T-helper 2 cell treated with Interferon-gamma antibody and Interleukin-4, amounts not matched to agents 5 μg/mL and 100 μg/mL, for 36 hours (primary cell): ENCODE data around the gene DARS2.
"Not testable (repeated sequence)": the region's sequence is repeated elsewhere in the genome, so short reads cannot be mapped to it uniquely, and the experiment has no call there.

Experiments used
- DNase-seq: peaks from one replicate; pipeline ENCODE4 v3.0.0; 2021; ENCODE audit warnings: low spot score
- H3K27ac Mint-ChIP-seq: one replicate; pipeline ENCODE4 v1.8.0; 2021; ENCODE audit warnings: mild to moderate bottlenecking, mixed read lengths
- H3K27me3 Mint-ChIP-seq: one replicate; pipeline ENCODE4 v1.8.0; 2021; ENCODE audit warnings: low read depth, mixed read lengths
- H3K36me3 Mint-ChIP-seq: one replicate; pipeline ENCODE4 v1.8.0; 2021; ENCODE audit warnings: low read depth, mixed read lengths
- H3K4me1 Mint-ChIP-seq: one replicate; pipeline ENCODE4 v1.8.0; 2021; ENCODE audit warnings: low read depth, mixed read lengths
- H3K4me3 Mint-ChIP-seq: one replicate; pipeline ENCODE4 v1.8.0; 2022; ENCODE audit warnings: mild to moderate bottlenecking, moderate library complexity, mixed read lengths
- H3K9me3 Mint-ChIP-seq: one replicate; pipeline ENCODE4 v1.8.0; 2021; ENCODE audit warnings: mixed read lengths

Gene DARS2

GRCh38 chr1:173824315-173825081 is at the start of gene DARS2, which contains the start of gene CENPL:
DARS2 (plus strand) TSS chr1:173824673; CDS start chr1:173825230, 557 bp downstream.
CENPL (minus strand) TSS chr1:173824883; CDS start chr1:173811299, 13,584 bp downstream.
- Mint-ChIP-seq H3K27ac (peak within 1 kb of the TSS; percentile 98), H3K4me3 (peak within 1 kb of the TSS; percentile 94), H3K9me3 (no peaks in the 10 kb centered on the region), H3K36me3 (peaks cover 40% of the 10 kb centered on the region), H3K27me3 (no peaks in the 10 kb centered on the region), H3K4me1 (peaks cover 43% of the 10 kb centered on the region)
- DNase-seq, result peak; percentile 91

- no peaks in the 10 kb centered on the region for H3K27me3 Mint-ChIP-seq
- H3K4me3 Mint-ChIP-seq, result no peak overlapping the region
- DNase-seq, result no peak
- no peak overlapping the region for H3K27ac Mint-ChIP-seq
- no peaks in the 10 kb centered on the region for H3K9me3 Mint-ChIP-seq
- H3K4me1 Mint-ChIP-seq, result peaks cover 4% of the 10 kb centered on the region
- peaks cover 44% of the 10 kb centered on the region for H3K36me3 Mint-ChIP-seq
Observed at GRCh38 chr1:173775578-173776226, 48.8 kb upstream of the DARS2 start.

- Mint-ChIP-seq H3K27ac (no peak overlapping the region), H3K9me3 (no peaks in the 10 kb centered on the region), H3K36me3 (peaks cover 56% of the 10 kb centered on the region)
Observed at GRCh38 chr1:173779936-173780335, 44.5 kb upstream of the DARS2 start.

GRCh38 chr1:173784997-173785396 is 39.5 kb upstream of the DARS2 start:
- DNase-seq, result no peak
- Mint-ChIP-seq H3K27ac (no peak overlapping the region), H3K27me3 (no peaks in the 10 kb centered on the region), H3K9me3 (no peaks in the 10 kb centered on the region), H3K4me3 (no peak overlapping the region), H3K4me1 (no peaks in the 10 kb centered on the region), H3K36me3 (peaks cover 33% of the 10 kb centered on the region)

More at GRCh38 chr1:173779936-173780335, 44.5 kb upstream of the DARS2 start:
- no peaks in the 10 kb centered on the region for H3K27me3 Mint-ChIP-seq
- H3K4me3 Mint-ChIP-seq, result no peak overlapping the region
- DNase-seq, result no peak
- H3K4me1 Mint-ChIP-seq, result peaks cover 4% of the 10 kb centered on the region

DNA sequence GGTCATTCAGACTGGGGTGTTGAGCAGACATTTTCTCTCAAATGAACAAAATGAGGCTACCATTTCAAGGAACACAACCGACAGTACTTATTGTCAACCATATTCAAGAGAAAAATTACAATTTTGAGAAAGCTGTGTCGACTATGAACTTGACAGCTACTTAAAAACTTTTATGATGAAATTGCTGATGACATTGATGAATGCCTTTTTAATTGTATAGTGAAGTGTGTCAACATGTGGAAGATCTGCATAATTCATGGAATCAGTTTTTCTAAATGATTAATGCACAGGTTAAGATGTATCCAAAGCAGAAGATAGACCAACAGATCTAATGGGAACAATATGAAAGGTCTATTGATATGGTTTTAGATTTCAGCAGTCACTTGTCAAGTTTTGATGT is 34.6 kb upstream of the DARS2 start:
- Mint-ChIP-seq H3K9me3 (no peaks in the 10 kb centered on the region), H3K27me3 (no peaks in the 10 kb centered on the region), H3K4me1 (no peaks in the 10 kb centered on the region), H3K4me3 (no peak overlapping the region), H3K36me3 (peaks cover 26% of the 10 kb centered on the region), H3K27ac (no peak overlapping the region)
- DNase-seq, result no peak

- Mint-ChIP-seq H3K27ac (no peak overlapping the region), H3K36me3 (peaks cover 34% of the 10 kb centered on the region), H3K27me3 (no peaks in the 10 kb centered on the region), H3K4me1 (no peaks in the 10 kb centered on the region), H3K9me3 (no peaks in the 10 kb centered on the region), H3K4me3 (no peak overlapping the region)
- DNase-seq, result no peak
Observed at GRCh38 chr1:173798078-173798477, 26.4 kb upstream of the DARS2 start.

DNA sequence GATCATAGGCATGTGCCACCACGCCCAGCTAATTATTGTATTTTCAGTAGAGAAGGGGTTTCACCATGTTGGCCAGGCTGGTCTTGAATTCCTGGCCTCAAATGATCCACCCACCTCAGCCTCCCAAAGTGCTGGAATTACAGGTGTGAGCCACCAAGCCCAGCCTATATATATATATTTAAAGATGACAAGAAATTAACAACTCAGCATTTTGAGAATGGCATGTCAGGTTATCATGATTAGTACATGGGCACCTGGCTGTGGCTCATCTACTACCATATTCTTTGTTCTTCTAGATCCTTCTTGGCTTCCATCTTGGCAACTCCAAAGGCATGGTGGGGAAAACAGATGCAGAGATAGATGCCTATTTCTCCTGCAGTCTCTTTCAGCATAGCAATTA is 24.5 kb upstream of the DARS2 start:
- H3K4me1 Mint-ChIP-seq, H3K9me3 Mint-ChIP-seq, H3K27ac Mint-ChIP-seq, H3K27me3 Mint-ChIP-seq, H3K4me3 Mint-ChIP-seq, DNase-seq: not testable (repeated sequence)
- H3K36me3 Mint-ChIP-seq, result peaks cover 41% of the 10 kb centered on the region

- no peak for DNase-seq
- Mint-ChIP-seq H3K4me1 (peaks cover 3% of the 10 kb centered on the region), H3K36me3 (peaks cover 54% of the 10 kb centered on the region), H3K27me3 (no peaks in the 10 kb centered on the region), H3K9me3 (no peaks in the 10 kb centered on the region), H3K27ac (no peak overlapping the region), H3K4me3 (no peak overlapping the region)
Observed at GRCh38 chr1:173802961-173803360, 21.5 kb upstream of the DARS2 start.

DNA sequence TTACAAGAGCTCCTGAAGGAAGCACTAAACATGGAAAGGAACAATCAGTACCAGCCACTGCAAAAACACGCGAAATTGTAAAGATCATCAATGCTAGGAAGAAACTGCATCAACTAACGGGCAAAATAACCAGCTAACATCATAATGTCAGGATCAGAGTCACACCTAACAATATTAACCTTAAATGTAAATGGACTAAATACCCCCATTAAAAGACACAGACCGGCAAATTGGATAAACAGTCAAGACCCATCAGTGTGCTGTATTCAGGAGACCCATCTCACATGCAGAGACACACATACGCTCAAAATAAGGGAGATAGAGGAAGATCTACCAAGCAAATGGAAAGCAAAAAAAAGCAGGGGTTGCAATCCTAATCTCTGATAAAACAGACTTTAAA is 10.8 kb upstream of the DARS2 start:
- Mint-ChIP-seq H3K36me3 (peaks cover 74% of the 10 kb centered on the region), H3K4me1 (peaks cover 42% of the 10 kb centered on the region)
- H3K4me3 Mint-ChIP-seq, H3K27ac Mint-ChIP-seq, H3K27me3 Mint-ChIP-seq, DNase-seq, H3K9me3 Mint-ChIP-seq: not testable (repeated sequence)

- Mint-ChIP-seq H3K27me3 (no peaks in the 10 kb centered on the region), H3K27ac (no peak overlapping the region), H3K9me3 (no peaks in the 10 kb centered on the region), H3K36me3 (peaks cover 71% of the 10 kb centered on the region), H3K4me3 (no peak overlapping the region), H3K4me1 (peaks cover 54% of the 10 kb centered on the region)
- no peak for DNase-seq
Observed at GRCh38 chr1:173818459-173818858, 6.0 kb upstream of the DARS2 start.

DNA sequence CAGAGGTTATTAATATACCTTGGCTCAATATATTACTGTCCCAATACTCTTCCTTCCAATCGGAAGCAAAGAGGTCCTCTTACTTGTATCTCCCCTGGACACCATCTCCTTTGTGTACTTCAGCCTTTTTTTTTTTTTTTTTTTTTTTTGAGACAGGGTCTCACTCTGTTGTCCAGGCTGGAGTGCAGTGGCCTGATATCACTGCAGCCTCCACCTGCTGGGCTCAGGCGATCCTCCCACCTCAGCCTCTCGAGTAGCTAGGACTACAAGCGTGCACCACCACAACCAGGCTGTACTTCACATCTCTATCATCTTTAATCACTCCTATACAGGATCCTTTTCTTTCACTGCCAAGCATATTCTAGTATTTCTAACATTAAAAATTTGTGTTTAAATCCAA is 2.8 kb upstream of the DARS2 start:
- Mint-ChIP-seq H3K9me3 (no peaks in the 10 kb centered on the region), H3K4me1 (peaks cover 36% of the 10 kb centered on the region), H3K4me3 (peak overlapping the region; percentile 94), H3K27me3 (no peaks in the 10 kb centered on the region), H3K36me3 (peaks cover 50% of the 10 kb centered on the region), H3K27ac (no peak overlapping the region)
- no peak for DNase-seq

DNA sequence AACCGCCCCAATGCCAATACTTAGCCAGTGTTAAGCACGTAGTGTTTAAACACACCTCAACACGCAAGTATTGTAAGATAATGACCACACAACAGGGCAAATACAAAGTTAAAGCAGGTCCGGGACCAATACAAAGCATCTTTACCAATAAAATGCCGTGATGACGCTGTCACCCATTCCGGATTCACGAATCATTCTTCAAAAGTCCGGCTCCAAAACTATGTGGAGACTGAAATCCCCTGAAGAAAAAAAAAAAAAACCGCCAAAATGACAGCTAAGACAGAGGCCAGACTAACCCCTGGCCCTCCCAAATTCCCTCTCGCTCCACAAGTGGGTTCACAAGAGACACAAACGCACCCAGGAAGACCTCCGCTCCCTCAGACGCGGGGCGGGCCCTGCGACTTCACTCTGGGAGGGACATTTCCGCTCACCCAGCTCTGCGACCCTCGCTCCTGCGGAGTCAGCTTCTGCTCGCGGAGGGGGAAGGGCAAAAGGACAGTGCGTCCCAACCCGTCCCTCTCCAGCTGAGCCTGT is 625 bp upstream of the DARS2 start:
- Mint-ChIP-seq H3K27ac (peak overlapping the region; percentile 98), H3K36me3 (peaks cover 37% of the 10 kb centered on the region), H3K4me1 (peaks cover 40% of the 10 kb centered on the region), H3K9me3 (no peaks in the 10 kb centered on the region), H3K4me3 (peak overlapping the region; percentile 94), H3K27me3 (no peaks in the 10 kb centered on the region)
- DNase-seq, result no peak

DNA sequence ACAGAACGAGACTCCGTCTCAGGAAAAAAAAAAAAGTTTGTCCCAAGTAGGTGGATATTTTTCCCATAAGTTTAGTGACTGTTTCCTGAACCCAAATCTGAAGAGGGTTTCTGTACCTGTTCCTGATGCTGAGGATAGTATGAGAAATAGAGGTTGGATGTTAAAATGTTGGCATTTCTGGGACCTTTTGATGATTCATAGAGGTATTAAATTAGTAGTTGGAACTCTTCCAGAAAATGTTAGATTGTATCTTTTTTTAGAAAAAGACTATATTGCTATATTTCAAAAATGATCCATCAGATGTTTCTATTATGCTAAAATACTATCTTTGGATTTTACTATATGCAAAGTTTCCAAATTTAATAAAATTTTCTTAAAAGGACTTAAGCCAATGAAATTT is 3.1 kb downstream of the DARS2 start:
- H3K9me3 Mint-ChIP-seq, result no peaks in the 10 kb centered on the region
- DNase-seq, result no peak
- no peaks in the 10 kb centered on the region for H3K27me3 Mint-ChIP-seq
- H3K4me1 Mint-ChIP-seq, result peaks cover 26% of the 10 kb centered on the region
- no peak overlapping the region for H3K4me3 Mint-ChIP-seq
- no peak overlapping the region for H3K27ac Mint-ChIP-seq
- H3K36me3 Mint-ChIP-seq, result peaks cover 28% of the 10 kb centered on the region

DNA sequence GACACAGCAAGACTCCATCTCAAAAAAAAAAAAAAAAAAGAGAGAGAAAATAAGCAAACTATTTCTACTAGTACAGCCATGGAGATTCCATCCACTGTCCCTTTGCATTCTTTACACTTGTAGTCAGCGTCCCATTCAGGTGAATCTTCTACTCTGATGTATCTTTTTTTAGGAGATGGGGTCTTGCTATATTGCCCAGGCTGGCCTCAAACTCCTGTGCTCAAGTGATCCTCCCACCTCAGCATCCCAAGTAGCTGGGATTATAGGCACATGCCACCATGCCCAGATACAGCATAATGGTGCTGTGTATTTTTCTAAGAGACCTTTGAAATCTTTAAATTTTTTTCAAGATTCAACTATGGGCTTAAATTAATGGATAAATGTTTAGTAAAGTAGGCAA is 8.3 kb downstream of the DARS2 start:
- Mint-ChIP-seq H3K4me1 (peaks cover 7% of the 10 kb centered on the region), H3K27ac (no peak overlapping the region), H3K27me3 (no peaks in the 10 kb centered on the region), H3K9me3 (no peaks in the 10 kb centered on the region), H3K36me3 (peaks cover 32% of the 10 kb centered on the region), H3K4me3 (no peak overlapping the region)
- DNase-seq, result no peak
